ENCODE results near the gene ISM1. TPM values are rescaled to one million over a fixed set of nuclear protein-coding genes. Genes with fewer than 3 reads are reported as not detected.
A peak's percentile ranks its signal among the peaks of the same experiment; 100 is the strongest.

The ISM1 gene
- polyA plus RNA-seq = 0.81 TPM
- long read RNA-seq, donor 1 = 0 reads
- long read RNA-seq, donor 2, partial matches to known transcripts = 0 of 1 reads
- long read RNA-seq, donor 2, other reads (novel, unspliced or antisense) = 0 of 1 reads
- long read RNA-seq, donor 3 = 0 reads
- long read RNA-seq, donor 4 = 0 reads
- long read RNA-seq, donor 5, partial matches to known transcripts = 0 of 1 reads
- long read RNA-seq, donor 5, other reads (novel, unspliced or antisense) = 0 of 1 reads
- long read RNA-seq, donor 6 = 0 reads
- long read RNA-seq, donor 7 = 0 reads
- long read RNA-seq, donor 8, partial matches to known transcripts = 6 of 6 reads
- long read RNA-seq, donor 8, other reads (novel, unspliced or antisense) = 0 of 6 reads
- long read RNA-seq, donor 9 = 0 reads
- long read RNA-seq, donor 10 = 0 reads
- long read RNA-seq, donor 11 = 0 reads

DNA sequence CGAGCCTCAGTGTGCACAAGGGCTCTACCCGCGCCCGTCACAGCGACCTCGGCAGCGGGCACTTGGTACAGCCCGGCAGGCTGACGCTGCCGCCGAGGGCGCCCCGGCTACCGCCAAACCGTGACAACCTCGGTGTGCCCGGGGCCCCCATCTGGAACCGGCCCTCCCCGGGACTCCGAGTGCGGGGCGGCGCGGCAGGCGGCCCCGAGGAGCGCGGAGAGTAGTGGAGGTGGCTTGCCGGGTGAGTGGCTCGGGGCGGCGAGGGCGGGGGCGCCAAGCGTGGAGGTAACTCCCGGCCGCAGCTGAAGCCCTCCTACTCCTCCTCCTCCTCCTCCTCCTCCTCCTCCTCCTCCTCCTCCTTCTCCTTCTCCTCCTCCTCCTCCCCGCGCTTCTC is at the start of gene ISM1:
Gene ISM1 (plus strand): TSS at position 371 of the 394 bp plus-strand sequence. CDS start 503 bp downstream, outside the sequence.
- Histone ChIP-seq H3K4me1 (ENCODE audit: control insufficient read depth, insufficient read depth, low read length) (peaks cover 14% of the 10 kb centered on the region), H3K4me3 (ENCODE audit: low read length) (peak within 1 kb of the TSS; percentile 39), H3K9me3 (ENCODE audit: control insufficient read depth, low read depth, low read length) (peaks cover 10% of the 10 kb centered on the region), H3K36me3 (ENCODE audit: control insufficient read depth, insufficient read depth, low read length) (no peaks in the 10 kb centered on the region), H3K27ac (ENCODE audit: low read length) (no peak within 1 kb of the TSS), H3K27me3 (ENCODE audit: control insufficient read depth, insufficient read depth, low read length) (peaks cover 68% of the 10 kb centered on the region)
- DNase-seq = peak in 1 of 2 donors; percentile 36
- WGBS (ENCODE audit: insufficient coverage, low lambda C conversion rate) = no CpG with 5 or more reads among the region's 39 CpGs

DNA sequence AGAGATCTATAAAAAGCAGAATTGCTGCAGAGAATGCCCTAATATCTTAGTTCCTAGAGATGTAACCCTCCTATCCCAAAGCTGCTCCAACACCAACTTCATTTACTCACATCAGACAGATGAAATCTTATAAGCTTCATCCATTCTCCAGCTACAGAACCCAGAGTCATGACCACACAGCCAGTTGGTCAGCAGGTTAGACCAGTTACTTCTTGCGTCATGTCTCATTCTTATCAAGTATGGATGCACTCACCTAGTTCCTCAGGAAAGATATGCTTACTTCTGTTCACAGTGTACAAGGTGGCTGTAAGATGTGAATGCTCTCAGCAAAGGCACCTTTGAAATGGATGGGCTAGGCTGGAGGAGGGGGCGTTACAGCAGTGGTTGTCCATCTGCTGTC is 47.9 kb upstream of the ISM1 start:
- H3K27me3 ChIP-seq (ENCODE audit: control insufficient read depth, insufficient read depth, low read length) = no peaks in the 10 kb centered on the region
- DNase-seq = no peak
- H3K4me3 ChIP-seq (ENCODE audit: low read length) = no peak overlapping the region
- H3K4me1 ChIP-seq (ENCODE audit: control insufficient read depth, insufficient read depth, low read length) = no peaks in the 10 kb centered on the region
- 60% methylated on average over 1 of the region's 2 CpGs for WGBS (ENCODE audit: insufficient coverage, low lambda C conversion rate)
- H3K9me3 ChIP-seq (ENCODE audit: control insufficient read depth, low read depth, low read length) = peaks cover 2% of the 10 kb centered on the region
- H3K36me3 ChIP-seq (ENCODE audit: control insufficient read depth, insufficient read depth, low read length) = no peaks in the 10 kb centered on the region
- no peak overlapping the region for H3K27ac ChIP-seq (ENCODE audit: low read length)

DNA sequence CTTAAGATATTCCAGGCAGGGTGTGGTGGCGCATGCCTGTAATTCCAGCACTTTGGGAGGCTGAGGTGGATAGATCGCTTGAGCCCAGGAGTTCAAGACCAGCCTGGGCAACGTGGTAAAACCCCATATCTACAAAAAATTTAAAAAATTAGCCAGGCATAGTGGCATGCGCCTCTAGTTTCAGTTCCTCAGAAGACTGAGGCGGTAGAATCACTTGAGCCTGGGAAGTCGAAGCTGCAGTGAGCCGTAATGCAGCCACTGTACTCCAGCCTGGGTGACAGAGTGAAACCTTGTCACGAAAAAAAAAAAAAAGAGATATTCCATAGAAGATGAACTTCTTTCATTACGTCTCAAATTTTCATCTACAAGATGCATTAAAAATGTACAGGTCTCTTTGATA is 46.7 kb upstream of the ISM1 start:
- DNase-seq = no peak
- no peak overlapping the region for H3K4me3 ChIP-seq (ENCODE audit: low read length)
- no peaks in the 10 kb centered on the region for H3K9me3 ChIP-seq (ENCODE audit: control insufficient read depth, low read depth, low read length)
- H3K36me3 ChIP-seq (ENCODE audit: control insufficient read depth, insufficient read depth, low read length) = no peaks in the 10 kb centered on the region
- H3K4me1 ChIP-seq (ENCODE audit: control insufficient read depth, insufficient read depth, low read length) = no peaks in the 10 kb centered on the region
- 100% methylated on average over 3 of the region's 9 CpGs for WGBS (ENCODE audit: insufficient coverage, low lambda C conversion rate)
- H3K27ac ChIP-seq (ENCODE audit: low read length) = no peak overlapping the region
- no peaks in the 10 kb centered on the region for H3K27me3 ChIP-seq (ENCODE audit: control insufficient read depth, insufficient read depth, low read length)

DNA sequence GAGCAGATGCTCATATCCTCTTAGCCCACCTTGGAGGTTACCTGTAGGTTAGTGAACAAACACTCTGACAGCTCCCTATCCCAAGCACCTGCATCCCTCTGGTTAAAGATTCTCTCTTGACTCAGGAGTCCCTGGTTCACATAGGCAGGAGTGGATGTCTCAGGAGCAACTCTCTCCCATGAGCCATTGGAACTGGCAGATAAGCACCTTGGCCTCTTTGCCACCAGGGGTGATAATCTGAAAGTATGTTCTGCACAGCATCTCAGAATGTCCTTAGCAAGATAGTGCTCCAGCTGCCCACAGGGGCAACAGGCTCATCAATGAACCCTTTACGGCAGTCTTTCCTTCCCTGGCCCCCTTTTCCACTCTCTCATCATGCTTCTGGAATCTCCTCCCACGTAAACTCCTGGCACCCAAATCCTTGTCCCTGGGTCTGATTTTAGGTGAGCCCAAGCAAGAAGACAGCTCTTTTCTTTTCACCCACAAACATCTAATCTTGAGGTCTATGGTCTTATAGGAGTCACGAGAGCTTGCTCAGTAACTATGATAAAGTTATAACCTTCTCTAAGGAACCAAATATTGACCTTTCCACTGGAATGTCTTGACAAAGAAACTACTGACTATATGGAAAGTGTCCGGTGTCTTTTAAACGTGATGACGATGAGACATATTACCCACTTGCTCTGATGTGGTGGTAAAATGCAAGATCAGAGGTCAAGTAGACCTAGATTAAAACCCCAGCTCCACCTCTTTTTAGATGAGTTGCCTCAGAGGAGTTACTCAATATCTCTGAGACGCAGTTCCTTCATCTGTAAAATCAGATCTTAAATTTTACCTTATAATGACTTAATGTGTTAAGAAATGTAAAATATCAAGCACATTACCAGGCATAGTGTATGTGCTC is 39.8 kb upstream of the ISM1 start:
- 37% methylated on average over 4 of the region's 7 CpGs for WGBS (ENCODE audit: insufficient coverage, low lambda C conversion rate)
- H3K36me3 ChIP-seq (ENCODE audit: control insufficient read depth, insufficient read depth, low read length) = no peaks in the 10 kb centered on the region
- H3K27me3 ChIP-seq (ENCODE audit: control insufficient read depth, insufficient read depth, low read length) = no peaks in the 10 kb centered on the region
- no peaks in the 10 kb centered on the region for H3K9me3 ChIP-seq (ENCODE audit: control insufficient read depth, low read depth, low read length)
- H3K4me1 ChIP-seq (ENCODE audit: control insufficient read depth, insufficient read depth, low read length) = no peaks in the 10 kb centered on the region
- DNase-seq = no peak
- no peak overlapping the region for H3K4me3 ChIP-seq (ENCODE audit: low read length)
- H3K27ac ChIP-seq (ENCODE audit: low read length) = no peak overlapping the region

DNA sequence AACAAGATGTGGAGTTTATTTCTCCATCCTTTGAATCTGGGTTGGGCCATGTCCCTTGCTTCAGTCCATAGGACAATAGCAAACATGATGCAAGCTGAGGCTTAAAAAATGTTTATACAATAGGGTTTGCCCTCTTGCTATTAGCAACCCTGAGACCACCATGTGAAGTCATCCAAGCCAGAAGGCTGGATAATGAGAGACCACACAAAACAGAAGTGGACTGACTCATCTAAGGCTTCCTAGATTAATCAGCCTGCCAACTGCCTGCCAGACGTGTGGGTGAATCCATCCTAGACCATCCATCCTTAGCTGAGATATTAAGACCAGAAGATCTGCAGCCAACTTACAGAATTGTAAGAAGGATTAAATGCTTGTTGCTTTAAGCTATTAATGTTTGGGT is 38.1 kb upstream of the ISM1 start:
- DNase-seq = no peak
- Histone ChIP-seq H3K4me1 (ENCODE audit: control insufficient read depth, insufficient read depth, low read length) (no peaks in the 10 kb centered on the region), H3K4me3 (ENCODE audit: low read length) (no peak overlapping the region), H3K36me3 (ENCODE audit: control insufficient read depth, insufficient read depth, low read length) (no peaks in the 10 kb centered on the region), H3K9me3 (ENCODE audit: control insufficient read depth, low read depth, low read length) (no peaks in the 10 kb centered on the region), H3K27me3 (ENCODE audit: control insufficient read depth, insufficient read depth, low read length) (no peaks in the 10 kb centered on the region), H3K27ac (ENCODE audit: low read length) (no peak overlapping the region)
- WGBS (ENCODE audit: insufficient coverage, low lambda C conversion rate) = no CpG with 5 or more reads among the region's 1 CpG

DNA sequence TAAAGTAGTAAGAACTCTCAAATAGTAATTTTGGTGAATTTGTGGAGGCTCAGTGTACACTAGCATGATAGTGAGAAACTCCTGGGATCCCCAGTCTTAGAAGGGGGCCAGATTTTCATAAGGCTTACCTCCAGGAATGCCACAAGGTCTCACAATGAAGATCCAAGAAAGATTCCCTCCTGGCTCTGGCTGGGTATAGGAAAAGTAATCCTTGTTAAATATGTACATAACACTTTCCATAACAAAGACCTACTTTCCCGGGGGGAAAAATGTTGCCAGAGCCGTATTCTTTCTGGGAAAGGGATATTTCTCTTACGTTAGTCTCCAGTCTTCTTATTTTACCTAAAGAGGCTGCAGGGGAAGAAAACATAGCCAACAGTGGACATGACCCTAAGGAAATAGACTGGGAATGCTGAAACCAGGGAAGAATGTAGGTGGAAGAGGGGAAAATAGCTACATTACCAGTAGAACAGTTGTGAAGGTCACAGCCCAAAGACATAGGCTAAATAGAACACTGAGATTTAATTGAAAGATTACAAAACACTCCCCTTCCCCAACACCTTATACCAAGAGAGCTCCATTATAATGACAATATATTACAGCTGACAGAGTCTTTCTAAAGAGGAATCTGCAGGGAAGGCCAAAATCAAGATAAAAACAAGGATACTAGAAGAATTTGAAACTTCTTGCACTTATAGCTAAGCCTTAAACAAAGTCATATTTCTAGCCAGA is 34.9 kb upstream of the ISM1 start:
- no peaks in the 10 kb centered on the region for H3K4me1 ChIP-seq (ENCODE audit: control insufficient read depth, insufficient read depth, low read length)
- 82% methylated on average over 2 of the region's 3 CpGs for WGBS (ENCODE audit: insufficient coverage, low lambda C conversion rate)

DNA sequence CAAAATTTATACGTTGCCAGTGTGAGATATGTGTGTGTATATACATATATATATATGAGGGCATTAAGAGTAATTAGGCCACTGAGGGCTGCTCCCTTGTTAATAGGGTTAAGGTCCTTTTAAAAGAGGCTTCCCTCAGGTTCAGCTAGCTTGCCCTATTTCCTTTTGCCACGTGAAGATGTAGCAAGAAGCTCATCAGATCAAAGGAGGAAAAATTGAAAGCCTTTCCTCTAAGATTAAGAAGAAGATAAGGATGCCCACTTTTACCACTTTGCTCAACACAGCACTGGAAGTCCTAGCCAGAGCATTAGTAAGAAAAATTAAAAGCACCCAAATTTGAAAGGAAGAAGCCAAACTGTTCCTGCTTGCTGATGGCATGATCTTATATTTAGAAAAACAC is 33.2 kb upstream of the ISM1 start:
- no peak overlapping the region for H3K4me3 ChIP-seq (ENCODE audit: low read length)
- 80% methylated on average over 1 of the region's 2 CpGs for WGBS (ENCODE audit: insufficient coverage, low lambda C conversion rate)
- H3K4me1 ChIP-seq (ENCODE audit: control insufficient read depth, insufficient read depth, low read length) = no peaks in the 10 kb centered on the region
- DNase-seq = no peak
- H3K27me3 ChIP-seq (ENCODE audit: control insufficient read depth, insufficient read depth, low read length) = no peaks in the 10 kb centered on the region
- H3K9me3 ChIP-seq (ENCODE audit: control insufficient read depth, low read depth, low read length) = no peaks in the 10 kb centered on the region
- H3K27ac ChIP-seq (ENCODE audit: low read length) = no peak overlapping the region
- no peaks in the 10 kb centered on the region for H3K36me3 ChIP-seq (ENCODE audit: control insufficient read depth, insufficient read depth, low read length)

More for the DNA sequence above, 34.9 kb upstream of the ISM1 start:
- Histone ChIP-seq H3K9me3 (ENCODE audit: control insufficient read depth, low read depth, low read length) (no peaks in the 10 kb centered on the region), H3K4me3 (ENCODE audit: low read length) (no peak overlapping the region), H3K27me3 (ENCODE audit: control insufficient read depth, insufficient read depth, low read length) (no peaks in the 10 kb centered on the region), H3K27ac (ENCODE audit: low read length) (no peak overlapping the region), H3K36me3 (ENCODE audit: control insufficient read depth, insufficient read depth, low read length) (no peaks in the 10 kb centered on the region)
- DNase-seq = no peak

DNA sequence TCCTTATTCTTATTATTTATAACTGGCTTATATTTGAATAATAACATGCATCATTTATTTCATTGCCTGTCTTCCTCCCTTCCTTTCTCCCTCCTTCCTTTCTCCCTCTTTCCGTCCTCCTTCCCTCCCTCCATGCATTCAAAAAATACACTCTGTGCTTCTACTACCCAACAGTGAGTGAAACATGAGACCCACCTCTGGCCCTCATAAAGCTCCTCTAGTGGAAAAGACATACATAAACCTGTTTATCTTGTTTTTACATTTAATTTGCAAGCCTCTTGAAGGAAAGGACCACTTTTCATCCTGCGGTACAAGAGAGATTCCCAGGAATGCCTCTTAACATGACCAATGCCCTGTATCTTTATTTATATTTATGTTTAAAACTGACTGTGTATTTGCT is 21.8 kb upstream of the ISM1 start:
- H3K4me1 ChIP-seq (ENCODE audit: control insufficient read depth, insufficient read depth, low read length) = no peaks in the 10 kb centered on the region
- WGBS (ENCODE audit: insufficient coverage, low lambda C conversion rate) = no CpG with 5 or more reads among the region's 2 CpGs

DNA sequence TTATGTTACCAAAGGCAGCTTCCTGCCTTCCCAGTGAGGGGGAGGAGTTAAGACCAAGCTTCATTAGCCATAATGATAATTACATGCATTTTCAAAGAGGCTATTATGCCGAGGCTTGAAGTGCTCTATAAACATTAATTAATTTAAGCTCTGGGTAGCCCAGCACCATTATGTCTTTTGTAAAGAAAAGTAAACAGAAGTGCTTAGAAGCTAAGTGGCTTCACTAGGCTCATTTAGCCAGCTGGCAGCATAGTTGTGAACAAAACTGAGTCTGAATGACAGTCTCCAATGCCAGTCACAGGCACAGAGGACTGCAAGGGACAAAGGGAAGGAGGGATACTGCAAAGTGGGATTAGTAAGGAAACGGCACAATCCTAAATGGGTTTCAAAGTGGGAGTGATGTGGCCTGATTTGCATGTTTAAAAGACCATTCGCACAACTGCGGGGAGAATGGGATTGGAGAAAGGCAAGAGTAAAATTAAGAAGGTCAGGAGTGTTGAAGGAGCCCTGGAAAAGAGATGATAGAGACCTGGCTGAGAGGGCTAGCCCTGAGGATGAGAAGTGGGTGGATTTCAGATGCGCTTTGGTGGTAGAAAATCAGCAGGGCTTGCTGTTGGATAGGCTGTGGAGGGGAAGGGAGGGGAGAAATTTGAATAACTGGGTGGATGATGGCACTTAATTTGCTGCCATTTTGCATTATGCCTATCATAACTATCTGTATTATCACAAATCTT is 20.1 kb upstream of the ISM1 start:
- H3K4me1 ChIP-seq (ENCODE audit: control insufficient read depth, insufficient read depth, low read length) = no peaks in the 10 kb centered on the region
- no peaks in the 10 kb centered on the region for H3K36me3 ChIP-seq (ENCODE audit: control insufficient read depth, insufficient read depth, low read length)
- WGBS (ENCODE audit: insufficient coverage, low lambda C conversion rate) = 100% methylated on average over 1 of the region's 5 CpGs
- no peak overlapping the region for H3K4me3 ChIP-seq (ENCODE audit: low read length)
- no peak for DNase-seq
- H3K27ac ChIP-seq (ENCODE audit: low read length) = no peak overlapping the region
- H3K27me3 ChIP-seq (ENCODE audit: control insufficient read depth, insufficient read depth, low read length) = no peaks in the 10 kb centered on the region
- H3K9me3 ChIP-seq (ENCODE audit: control insufficient read depth, low read depth, low read length) = no peaks in the 10 kb centered on the region

More for the DNA sequence above, 21.8 kb upstream of the ISM1 start:
- Histone ChIP-seq H3K9me3 (ENCODE audit: control insufficient read depth, low read depth, low read length) (no peaks in the 10 kb centered on the region), H3K27ac (ENCODE audit: low read length) (no peak overlapping the region), H3K36me3 (ENCODE audit: control insufficient read depth, insufficient read depth, low read length) (no peaks in the 10 kb centered on the region), H3K4me3 (ENCODE audit: low read length) (no peak overlapping the region), H3K27me3 (ENCODE audit: control insufficient read depth, insufficient read depth, low read length) (no peaks in the 10 kb centered on the region)
- no peak for DNase-seq

All from large intestine (tissue), 12 donors.